SK-N-SH treated with all-trans-retinoic acid at 6 μM for 48 hours (cell line): Measurements from ENCODE around the gene ETNK2.

Experiments
- ATAC-seq: fragments of 200-7000 bp; cut with Tn5 transposase; 3 replicates; pipeline ENCODE4 v1.9.1; 2020; ENCODE audit warnings: mild to moderate bottlenecking, moderate library complexity
- ARNTL ChIP-seq: fragments of 450-650 bp; formaldehyde crosslinking; IDR thresholded peaks from 2 replicates; pipeline ENCODE4 v1.5.0; 2020; ENCODE audit warnings: low read depth, mild to moderate bottlenecking, moderate library complexity, borderline replicate concordance
- CREB5 ChIP-seq: fragments of 250-450 bp; sonication (Bioruptor Pico); IDR thresholded peaks from 2 replicates; pipeline ENCODE4 v1.5.1; 2020; ENCODE audit warnings: low read depth, mild to moderate bottlenecking, moderate library complexity
- CSDC2 ChIP-seq: fragments of 250-450 bp; sonication (Bioruptor Pico); IDR thresholded peaks from 2 replicates; pipeline ENCODE4 v1.5.0; 2020; ENCODE audit warnings: mild to moderate bottlenecking, moderate library complexity
- ESRRG ChIP-seq: fragments of 250-450 bp; sonication (Bioruptor Pico); IDR thresholded peaks from 2 replicates; pipeline ENCODE4 v1.6.1; 2021; ENCODE audit warnings: mild to moderate bottlenecking
- GLIS3 ChIP-seq: fragments of 250-450 bp; sonication (Bioruptor Pico); IDR thresholded peaks from 2 replicates; pipeline ENCODE4 v1.5.0; 2020; ENCODE audit warnings: mild to moderate bottlenecking, moderate library complexity
- ISL1 ChIP-seq: fragments of 250-450 bp; sonication (Bioruptor Pico); IDR thresholded peaks from 2 replicates; pipeline ENCODE4 v2.1.2; 2022; ENCODE audit warnings: mild to moderate bottlenecking, moderate library complexity
- OSR1 ChIP-seq: fragments of 250-450 bp; sonication (Bioruptor Pico); IDR thresholded peaks from 2 replicates; pipeline ENCODE4 v1.8.0; 2022; ENCODE audit warnings: moderate library complexity, mild to moderate bottlenecking, inconsistent platforms
- PATZ1 ChIP-seq: fragments of 250-450 bp; sonication (Bioruptor Pico); IDR thresholded peaks from 2 replicates; pipeline ENCODE4 v1.8.0; 2020; ENCODE audit warnings: mild to moderate bottlenecking, moderate library complexity, borderline replicate concordance
- POU6F1 ChIP-seq: fragments of 250-450 bp; sonication (Bioruptor Pico); IDR thresholded peaks from 2 replicates; pipeline ENCODE4 v1.8.0; 2021; ENCODE audit warnings: low read depth, mild to moderate bottlenecking, moderate library complexity, borderline replicate concordance
- PPARA ChIP-seq: fragments of 250-450 bp; sonication (Bioruptor Pico); IDR thresholded peaks from 2 replicates; pipeline ENCODE4 v1.5.0; 2020; ENCODE audit warnings: mild to moderate bottlenecking, borderline replicate concordance
- RARB ChIP-seq: fragments of 250-450 bp; sonication (Bioruptor Pico); IDR thresholded peaks from 2 replicates; pipeline ENCODE4 v1.8.0; 2021; ENCODE audit warnings: mild to moderate bottlenecking, moderate library complexity
- SNAI2 ChIP-seq: fragments of 250-450 bp; sonication (Bioruptor Pico); IDR thresholded peaks from 2 replicates; pipeline ENCODE4 v1.5.0; 2020; ENCODE audit warnings: mild to moderate bottlenecking, moderate library complexity
- TCF4 ChIP-seq: fragments of 250-450 bp; sonication (Bioruptor Pico); IDR thresholded peaks from 2 replicates; pipeline ENCODE4 v1.8.0; 2021; ENCODE audit warnings: mild to moderate bottlenecking, moderate library complexity, borderline replicate concordance
- TSHZ2 ChIP-seq: fragments of 250-450 bp; sonication (Bioruptor Pico); IDR thresholded peaks from 2 replicates; pipeline ENCODE4 v1.5.0; 2020; ENCODE audit warnings: mild to moderate bottlenecking, moderate library complexity
- ZC3H10 ChIP-seq: fragments of 250-450 bp; sonication (Bioruptor Pico); IDR thresholded peaks from 2 replicates; pipeline ENCODE4 v1.5.1; 2021; ENCODE audit warnings: mild to moderate bottlenecking, moderate library complexity
- ZFP3 ChIP-seq: fragments of 250-450 bp; sonication (Bioruptor Pico); IDR thresholded peaks from 2 replicates; pipeline ENCODE4 v1.5.0; 2020; ENCODE audit warnings: mild to moderate bottlenecking, moderate library complexity
- ZFP30 ChIP-seq: fragments of 450-650 bp; formaldehyde crosslinking; IDR thresholded peaks from 2 replicates; pipeline ENCODE4 v1.5.0; 2022; ENCODE audit warnings: mild to moderate bottlenecking, moderate library complexity
- ZNF70 ChIP-seq: fragments of 450-650 bp; formaldehyde crosslinking; IDR thresholded peaks from 2 replicates; pipeline ENCODE4 v1.5.0; 2020; ENCODE audit warnings: mild to moderate bottlenecking, moderate library complexity
- ZNF8 ChIP-seq: fragments of 450-650 bp; formaldehyde crosslinking; IDR thresholded peaks from 2 replicates; pipeline ENCODE4 v1.5.0; 2020; ENCODE audit warnings: mild to moderate bottlenecking, moderate library complexity

ETNK2 gene

GRCh38 chr1:204199579-204199978 lies 47.7 kb upstream of the ETNK2 start:
- ATAC-seq = no peak
- TF ChIP-seq SNAI2 (no peak), ZFP3 (CRISPR knock-in tag) (no peak)

GRCh38 chr1:204198348-204199340 lies 46.8 kb upstream of the ETNK2 start:
- ATAC-seq = peak; percentile 80
- no peak for TF ChIP-seq CREB5 (CRISPR knock-in tag)
- no peak for TF ChIP-seq PATZ1 (CRISPR knock-in tag)
- TF ChIP-seq TCF4 (CRISPR knock-in tag) = no peak

GRCh38 chr1:204197068-204197467 lies 45.2 kb upstream of the ETNK2 start:
- TF ChIP-seq ZFP30 (CRISPR knock-in tag) (no peak), ISL1 (CRISPR knock-in tag) (no peak), ZC3H10 (no peak), ZNF70 (no peak), SNAI2 (no peak), ESRRG (CRISPR knock-in tag) (no peak), RARB (CRISPR knock-in tag) (no peak), GLIS3 (no peak), TSHZ2 (CRISPR knock-in tag) (no peak), POU6F1 (CRISPR knock-in tag) (no peak), OSR1 (CRISPR knock-in tag) (no peak), CSDC2 (no peak), ZNF8 (CRISPR knock-in tag) (no peak), PPARA (CRISPR knock-in tag) (no peak)
- no peak for ATAC-seq

- ATAC-seq = no peak
- no peak for TF ChIP-seq ZC3H10
These were observed 44.4 kb upstream of the ETNK2 start, which contains the start of gene KISS1 for GRCh38 chr1:204196068-204196795. Gene KISS1 (minus strand): TSS chr1:204196491. CDS start chr1:204192876, 3,615 bp downstream.

- no peak for ATAC-seq
- TF ChIP-seq ZNF70 (no peak), ESRRG (CRISPR knock-in tag) (no peak), SNAI2 (no peak), ZNF8 (CRISPR knock-in tag) (no peak), ARNTL (CRISPR knock-in tag) (no peak), ZFP30 (CRISPR knock-in tag) (no peak), TSHZ2 (CRISPR knock-in tag) (no peak), PPARA (CRISPR knock-in tag) (no peak), PATZ1 (CRISPR knock-in tag) (no peak)
These were observed 42.9 kb upstream of the ETNK2 start for GRCh38 chr1:204194771-204195170.
